ENCODE results near the gene SLC2A2.

The SLC2A2 gene

DNA sequence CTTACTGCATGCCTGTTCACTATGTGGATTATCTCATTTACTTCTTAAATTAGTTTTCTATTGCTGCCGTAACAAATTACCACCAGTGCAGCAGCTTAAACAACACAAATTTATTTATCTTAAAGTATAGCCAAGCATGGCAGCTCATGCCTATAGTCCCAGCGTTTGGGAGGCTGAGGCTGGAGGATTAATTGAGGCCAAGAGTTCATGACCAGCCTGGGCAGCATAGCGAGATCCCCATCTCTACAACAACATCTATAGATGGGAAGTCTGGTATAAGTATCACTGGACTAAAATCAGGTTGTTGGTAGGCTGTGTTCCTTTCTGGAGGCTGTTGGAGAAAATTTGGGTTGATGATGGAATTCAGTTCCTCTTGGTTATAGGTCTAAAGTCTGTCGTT lies 5.1 kb downstream of the SLC2A2 start:
- in situ Hi-C loops (cut with HindIII; ENCODE audit: low sequenced_read_pairs), result no loop called here
- no peak overlapping the region for H3K4me3 ChIP-seq (ENCODE audit: low read depth, low read length)
- DNase-seq (ENCODE audit: low read depth), result no peak
- TF ChIP-seq, protein P1, sequence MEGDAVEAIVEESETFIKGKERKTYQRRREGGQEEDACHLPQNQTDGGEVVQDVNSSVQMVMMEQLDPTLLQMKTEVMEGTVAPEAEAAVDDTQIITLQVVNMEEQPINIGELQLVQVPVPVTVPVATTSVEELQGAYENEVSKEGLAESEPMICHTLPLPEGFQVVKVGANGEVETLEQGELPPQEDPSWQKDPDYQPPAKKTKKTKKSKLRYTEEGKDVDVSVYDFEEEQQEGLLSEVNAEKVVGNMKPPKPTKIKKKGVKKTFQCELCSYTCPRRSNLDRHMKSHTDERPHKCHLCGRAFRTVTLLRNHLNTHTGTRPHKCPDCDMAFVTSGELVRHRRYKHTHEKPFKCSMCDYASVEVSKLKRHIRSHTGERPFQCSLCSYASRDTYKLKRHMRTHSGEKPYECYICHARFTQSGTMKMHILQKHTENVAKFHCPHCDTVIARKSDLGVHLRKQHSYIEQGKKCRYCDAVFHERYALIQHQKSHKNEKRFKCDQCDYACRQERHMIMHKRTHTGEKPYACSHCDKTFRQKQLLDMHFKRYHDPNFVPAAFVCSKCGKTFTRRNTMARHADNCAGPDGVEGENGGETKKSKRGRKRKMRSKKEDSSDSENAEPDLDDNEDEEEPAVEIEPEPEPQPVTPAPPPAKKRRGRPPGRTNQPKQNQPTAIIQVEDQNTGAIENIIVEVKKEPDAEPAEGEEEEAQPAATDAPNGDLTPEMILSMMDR (IDR thresholded peaks at IDR 0.05; ENCODE audit: low read depth, low read length, missing control alignments), result no peak

DNA sequence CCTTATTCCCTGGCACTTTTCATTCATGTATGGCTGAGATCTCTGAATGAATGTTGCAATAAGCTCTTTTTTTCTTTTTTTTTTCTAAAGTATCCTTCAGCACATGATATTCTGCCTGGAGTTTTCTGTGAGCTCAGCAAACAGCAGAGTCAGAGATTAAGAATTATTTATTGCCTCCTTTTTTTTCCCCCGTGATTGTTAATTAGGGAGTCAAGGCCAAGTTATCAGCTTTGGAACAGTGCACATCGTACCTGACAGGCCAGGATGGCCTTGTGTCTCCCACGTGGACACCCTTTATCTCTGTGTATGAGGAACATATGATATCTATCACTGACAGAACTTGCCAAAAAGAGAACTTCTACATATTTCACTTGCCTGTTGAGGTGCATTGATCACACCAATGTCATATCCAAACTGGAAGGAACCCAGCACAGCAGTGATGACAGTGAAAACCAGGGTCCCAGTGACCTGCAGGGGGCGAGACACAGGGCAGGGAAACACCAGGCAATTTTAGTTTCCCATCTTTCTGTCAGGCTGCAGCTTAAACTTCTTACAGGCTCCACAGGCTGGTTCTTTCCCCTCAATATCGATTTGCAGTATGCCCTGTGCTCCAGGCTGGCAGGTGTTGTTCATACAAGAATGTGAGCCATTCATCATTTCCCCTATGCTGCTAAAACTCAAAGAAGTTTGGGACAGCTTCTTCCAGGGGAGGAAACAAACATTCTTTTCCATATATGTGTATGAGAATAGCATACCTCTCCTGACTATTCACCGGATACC lies 8.2 kb downstream of the SLC2A2 start:
- in situ Hi-C loops (cut with HindIII; ENCODE audit: low sequenced_read_pairs), result no loop called here
- no peak for DNase-seq (ENCODE audit: low read depth)
- H3K4me3 ChIP-seq (ENCODE audit: low read depth, low read length), result no peak overlapping the region
- TF ChIP-seq, protein P1 (IDR thresholded peaks at IDR 0.05; ENCODE audit: low read depth, low read length, missing control alignments), result peak; percentile 10

DNA sequence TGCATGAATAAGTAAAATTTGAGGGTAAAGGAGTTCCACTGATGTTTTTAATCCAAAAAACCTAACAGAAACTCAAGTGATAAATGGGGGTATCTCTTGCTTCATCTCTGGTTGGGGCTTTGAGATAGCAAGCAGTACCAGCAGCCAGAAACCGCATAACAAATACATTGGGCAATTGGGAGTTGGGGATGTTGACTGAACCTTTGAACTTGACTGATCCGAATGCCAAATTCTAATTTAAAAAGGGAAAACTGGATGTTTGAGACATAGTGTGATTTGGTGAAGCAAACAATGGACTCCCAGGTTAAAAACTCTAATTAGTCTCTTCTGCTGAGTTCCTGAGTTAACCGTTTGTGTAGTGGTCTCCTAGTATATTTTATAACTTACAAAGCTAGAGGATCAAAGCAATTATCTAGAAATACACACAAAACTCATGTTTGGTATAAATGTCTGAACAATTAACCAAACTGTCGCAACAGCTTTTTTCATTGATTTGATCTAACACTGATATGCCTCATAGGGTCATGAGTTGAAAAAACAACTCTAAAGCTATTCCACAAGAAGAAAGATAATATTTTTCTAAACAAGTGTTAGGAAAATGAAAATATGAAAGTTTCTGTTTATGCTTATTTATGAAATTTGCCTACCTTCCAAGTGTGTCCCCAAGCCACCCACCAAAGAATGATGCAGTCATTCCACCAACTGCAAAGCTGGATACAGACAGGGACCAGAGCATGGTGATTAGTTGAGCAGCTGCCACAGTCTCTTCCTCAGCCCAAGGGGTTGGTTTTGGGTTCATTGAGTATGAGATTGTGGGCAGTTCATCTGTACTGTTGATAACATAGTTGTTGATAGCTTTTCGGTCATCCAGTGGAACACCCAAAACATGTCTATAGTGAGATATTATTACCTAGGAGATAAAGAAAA lies 12.4 kb downstream of the SLC2A2 start:
- no peak for DNase-seq (ENCODE audit: low read depth)
- in situ Hi-C loops (cut with HindIII; ENCODE audit: low sequenced_read_pairs), result no loop called here
- H3K4me3 ChIP-seq (ENCODE audit: low read depth, low read length), result no peak overlapping the region
- TF ChIP-seq, protein P1 (IDR thresholded peaks at IDR 0.05; ENCODE audit: low read depth, low read length, missing control alignments), result no peak

DNA sequence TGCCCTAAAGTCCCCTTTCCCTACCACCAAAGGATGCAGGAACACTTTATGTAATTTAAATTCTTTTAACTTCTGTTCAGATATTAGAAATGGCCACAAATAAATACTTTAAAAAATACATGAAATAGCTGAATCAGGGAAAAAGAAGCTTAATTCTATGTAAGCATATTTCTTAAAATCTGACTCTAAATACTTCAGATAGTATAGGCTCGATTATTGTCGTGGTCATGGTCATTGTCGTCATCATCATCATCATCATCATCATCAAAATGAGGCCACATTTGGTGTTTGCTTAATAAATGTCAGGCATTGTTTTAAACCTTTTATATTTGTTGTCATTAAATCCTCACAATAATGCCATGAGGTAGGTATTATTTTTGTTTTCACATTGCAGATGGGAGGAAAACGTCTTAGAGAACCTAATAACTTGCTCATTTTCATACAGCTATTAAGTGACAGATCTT lies 14.6 kb downstream of the SLC2A2 start:
- no peak overlapping the region for H3K4me3 ChIP-seq (ENCODE audit: low read depth, low read length)
- TF ChIP-seq, protein P1 (IDR thresholded peaks at IDR 0.05; ENCODE audit: low read depth, low read length, missing control alignments), result no peak
- no peak for DNase-seq (ENCODE audit: low read depth)
- in situ Hi-C loops (cut with HindIII; ENCODE audit: low sequenced_read_pairs), result no loop called here

DNA sequence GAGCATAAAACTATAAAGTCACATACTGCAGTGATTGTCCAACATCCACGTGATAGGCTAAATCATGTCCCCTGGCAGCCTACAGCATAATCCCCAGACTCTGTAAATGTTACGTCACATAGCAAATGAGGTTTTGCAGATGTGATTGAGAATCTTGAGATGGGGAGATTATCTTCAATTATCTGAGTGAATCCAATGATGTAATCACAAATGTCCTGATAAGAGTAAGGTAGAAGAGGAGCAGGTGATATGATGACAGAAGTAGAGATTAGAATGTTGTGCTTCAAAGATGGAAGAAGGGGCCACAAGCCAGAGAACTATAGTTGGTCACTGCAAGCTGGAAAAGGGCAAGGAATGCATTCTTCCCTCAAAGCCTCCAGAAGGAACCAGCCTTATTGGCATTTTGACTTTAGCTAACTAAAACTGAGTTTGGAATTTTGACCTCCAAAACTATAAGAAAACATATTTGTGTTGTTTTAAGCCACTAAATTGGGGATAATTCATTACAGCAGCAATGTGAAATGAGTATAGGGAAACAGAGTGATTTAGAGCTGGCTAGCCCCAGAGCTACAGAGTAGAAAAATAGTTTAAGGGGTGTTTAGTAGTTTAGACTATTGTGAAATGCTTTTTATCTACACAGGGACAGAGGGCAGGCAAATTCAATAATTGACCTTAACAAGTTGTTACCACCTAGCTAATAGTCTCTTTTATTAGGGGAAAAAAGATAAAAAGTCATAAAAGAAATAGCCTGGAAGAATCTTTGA lies 15.2 kb downstream of the SLC2A2 start:
- in situ Hi-C loops (cut with HindIII; ENCODE audit: low sequenced_read_pairs), result no loop called here
- no peak for DNase-seq (ENCODE audit: low read depth)
- TF ChIP-seq, protein P1 (IDR thresholded peaks at IDR 0.05; ENCODE audit: low read depth, low read length, missing control alignments), result no peak
- H3K4me3 ChIP-seq (ENCODE audit: low read depth, low read length), result no peak overlapping the region

DNA sequence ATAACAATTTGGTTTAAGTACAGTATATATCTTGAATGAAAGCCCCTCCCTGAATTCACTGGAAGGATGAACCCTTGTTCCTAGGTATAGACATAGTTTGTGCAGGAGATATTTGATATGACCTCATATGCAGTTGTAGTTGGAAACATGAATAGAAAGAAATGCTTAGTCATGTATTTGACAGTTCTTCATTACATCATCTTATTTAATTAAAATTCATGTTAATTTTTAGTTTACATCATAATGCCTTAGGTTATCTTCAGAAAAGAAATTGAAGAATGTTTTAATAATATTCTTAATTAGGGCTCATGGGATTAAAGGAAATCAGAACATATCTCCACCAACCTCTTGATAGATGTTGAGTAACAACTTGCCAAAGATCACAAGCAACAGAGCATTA lies 19.2 kb downstream of the SLC2A2 start:
- in situ Hi-C loops (cut with HindIII; ENCODE audit: low sequenced_read_pairs), result no loop called here
- TF ChIP-seq, protein P1 (IDR thresholded peaks at IDR 0.05; ENCODE audit: low read depth, low read length, missing control alignments), result no peak
- DNase-seq (ENCODE audit: low read depth), result no peak

More for the DNA sequence above, 19.2 kb downstream of the SLC2A2 start:
- H3K4me3 ChIP-seq (ENCODE audit: low read depth, low read length), result no peak overlapping the region
